Stimulated activated CD4-positive, alpha-beta T cell treated with anti-CD3 and anti-CD28 coated beads, Interleukin-15, amount 100 ng/mL, for 1 hour (primary cell): ENCODE results near the gene ASF1A.
"Not testable (repeated sequence)": the region's sequence is repeated elsewhere in the genome, so short reads cannot be mapped to it uniquely, and the experiment has no call there.

Source experiments
- DNase-seq, 2 donors: peaks; one replicate each; pipeline ENCODE4 v3.0.0-alpha.2; 2020; ENCODE audit warnings: low read depth in 1 of 2, low spot score in 1 of 2

ASF1A gene

GRCh38 chr6:118893807-118894424 lies at the start of gene ASF1A:
TSS of gene ASF1A (plus strand) at chr6:118894152. CDS start at chr6:118894414, 262 bp downstream.
- DNase-seq, result peak; percentile 89 to 92

- no peak for DNase-seq
Measured at GRCh38 chr6:118844915-118845314, 49.0 kb upstream of the ASF1A start.

GRCh38 chr6:118853408-118853807 lies 40.5 kb upstream of the ASF1A start:
- no peak for DNase-seq

DNA sequence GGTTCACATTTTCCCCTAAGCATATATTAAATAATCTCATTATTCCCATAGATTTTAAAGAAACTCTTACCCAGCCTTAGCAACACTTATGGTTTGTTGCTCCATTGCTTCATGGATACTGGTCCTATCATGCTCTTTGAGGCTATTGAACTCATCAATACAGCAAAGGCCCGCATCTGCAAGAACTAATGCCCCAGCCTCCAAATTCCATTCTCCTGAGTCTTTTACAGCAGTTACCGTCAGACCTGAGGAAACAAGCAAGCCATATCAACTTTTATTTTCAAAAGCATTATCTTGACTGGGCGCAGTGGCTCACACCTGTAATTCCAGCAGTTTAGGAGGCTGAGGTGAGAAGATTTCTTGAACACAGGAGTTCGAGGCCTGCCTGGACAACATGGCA lies 37.7 kb upstream of the ASF1A start:
- no peak for DNase-seq

DNA sequence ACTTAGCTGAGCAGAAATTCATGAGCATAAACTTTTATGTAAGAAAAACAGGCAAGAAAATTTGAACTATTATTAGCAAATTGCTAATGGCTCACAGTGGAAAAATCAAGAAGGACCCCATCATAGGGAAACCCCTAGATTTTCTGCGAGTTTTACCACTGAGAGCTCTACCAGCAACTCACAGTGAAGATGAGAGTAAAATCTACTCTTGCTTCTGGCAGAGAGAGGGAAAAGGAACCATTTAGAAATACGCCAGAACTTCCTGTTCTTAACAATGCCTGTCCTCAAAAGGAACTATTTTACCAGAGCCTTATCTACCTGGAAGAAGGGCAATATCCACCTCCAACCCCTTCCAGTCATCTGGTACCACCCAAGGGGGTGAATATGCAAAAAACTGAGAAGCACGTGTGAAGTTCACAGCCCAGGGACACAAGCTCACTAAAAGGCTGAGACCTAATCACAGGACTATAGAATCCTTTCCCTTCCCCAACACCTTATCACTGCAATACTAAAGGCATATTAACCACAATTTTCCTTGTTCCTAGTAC lies 34.4 kb upstream of the ASF1A start:
- no peak for DNase-seq

- no peak for DNase-seq
Measured at GRCh38 chr6:118860363-118860762, 33.6 kb upstream of the ASF1A start.

GRCh38 chr6:118860880-118861279 lies 33.1 kb upstream of the ASF1A start:
- DNase-seq, result no peak

DNA sequence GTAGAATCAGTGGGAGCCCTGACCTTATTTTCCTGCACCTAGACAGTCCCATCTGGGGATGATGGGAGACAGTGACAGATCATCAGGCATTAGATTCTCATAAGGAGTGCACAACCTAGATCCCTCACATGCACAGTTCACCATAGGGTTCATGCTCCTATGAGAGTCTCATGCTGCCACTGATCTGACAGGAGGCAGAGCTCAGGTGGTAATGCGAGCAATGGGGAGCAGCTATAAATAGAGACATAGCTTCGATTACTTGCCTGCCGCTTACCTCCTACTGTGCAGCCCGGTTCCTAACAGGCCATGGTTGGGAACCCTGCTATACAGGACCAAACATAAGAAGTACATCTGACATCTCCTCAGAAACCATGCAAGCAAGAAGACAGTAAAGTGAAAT lies 31.5 kb upstream of the ASF1A start:
- no peak for DNase-seq

DNA sequence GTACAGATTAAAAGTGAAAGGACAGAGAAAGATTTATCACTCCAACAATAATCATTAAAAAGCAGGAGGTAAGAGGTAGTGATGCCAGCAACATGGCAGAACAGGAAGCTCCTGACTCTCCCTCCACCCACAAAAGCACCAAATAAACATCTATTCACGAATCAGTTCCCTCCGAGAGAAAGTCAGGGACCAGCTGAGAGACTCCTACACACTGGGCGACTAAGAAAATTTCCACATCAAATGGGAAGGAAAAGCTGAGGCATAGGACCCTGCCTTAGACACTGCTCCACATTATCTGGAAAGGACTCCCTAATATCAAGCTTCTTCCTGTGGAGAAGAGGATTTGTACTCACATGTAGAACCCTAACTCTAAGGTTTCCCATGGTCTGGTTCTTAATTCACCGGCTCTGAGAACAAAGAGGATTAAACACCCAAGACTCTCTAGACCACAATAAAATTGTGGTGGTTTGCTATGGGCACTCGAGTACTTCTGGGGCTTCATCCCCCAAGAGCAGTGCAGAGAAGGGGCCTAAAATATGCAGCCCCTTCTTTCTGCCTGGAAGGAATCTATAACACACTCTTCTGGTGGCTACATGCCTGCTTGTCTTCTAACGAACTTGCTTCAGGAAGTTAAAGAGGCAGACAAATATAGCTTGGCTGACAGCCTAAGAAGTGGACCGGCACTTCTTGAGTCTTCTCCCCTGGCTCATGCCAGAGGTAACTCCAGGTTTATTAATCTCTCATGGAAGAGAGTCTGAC lies 29.4 kb upstream of the ASF1A start:
- DNase-seq, result no peak

DNA sequence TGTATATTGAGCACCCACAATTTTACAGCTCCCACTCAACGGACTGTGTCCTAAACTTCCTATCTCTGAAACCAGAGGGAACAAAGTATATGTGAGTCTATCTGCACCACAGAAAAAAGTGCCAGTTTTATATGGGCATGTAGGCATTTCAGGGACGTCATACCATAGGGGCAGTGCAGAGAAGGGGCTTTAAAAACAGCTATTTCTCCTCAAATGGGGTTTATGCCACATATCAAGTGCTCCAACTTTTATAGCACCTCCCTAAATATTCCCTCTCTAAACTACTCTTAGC lies 28.9 kb upstream of the ASF1A start:
- DNase-seq, result no peak

DNA sequence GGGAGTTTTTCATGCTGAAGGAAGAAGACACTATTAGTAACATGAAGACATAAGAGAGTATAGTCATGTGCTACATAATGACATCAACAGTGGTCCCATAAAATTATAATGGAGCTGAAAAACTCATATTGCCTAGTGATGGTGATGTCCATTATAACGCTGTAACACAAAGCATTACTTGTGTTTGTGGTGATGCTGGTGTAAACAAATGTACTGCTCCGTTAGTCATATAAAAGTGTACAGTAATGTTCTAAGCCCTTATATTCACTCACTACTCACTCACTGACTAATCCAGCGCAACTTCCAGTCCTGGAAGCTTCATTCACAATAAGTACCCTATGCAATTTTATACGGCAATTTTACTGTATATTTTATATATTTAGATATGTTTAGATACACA lies 26.8 kb upstream of the ASF1A start:
- DNase-seq, result no peak

GRCh38 chr6:118868901-118869300 lies 25.1 kb upstream of the ASF1A start:
- DNase-seq, result not testable (repeated sequence)

DNA sequence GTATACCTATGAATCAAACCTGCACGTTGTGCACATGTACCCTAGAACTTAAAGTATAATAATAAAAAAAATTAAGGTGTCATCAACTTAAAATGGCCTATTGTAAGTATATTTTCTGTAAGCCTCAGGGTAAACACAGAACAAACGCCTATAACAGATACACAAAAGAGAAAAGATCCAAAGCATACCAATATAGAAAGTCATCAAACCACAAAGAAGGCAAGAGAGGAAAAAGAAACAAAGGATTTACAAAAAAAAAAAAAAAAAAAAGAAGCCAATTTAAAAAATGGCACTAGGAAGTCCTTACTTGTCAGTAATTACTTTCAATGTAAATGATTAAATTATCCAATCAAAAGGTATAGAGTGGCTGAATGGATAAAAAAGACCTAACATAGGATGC lies 24.6 kb upstream of the ASF1A start:
- no peak for DNase-seq

- no peak for DNase-seq
Measured at GRCh38 chr6:118869894-118870589, 23.9 kb upstream of the ASF1A start.

- DNase-seq, result no peak
Measured at GRCh38 chr6:118871331-118871730, 22.6 kb upstream of the ASF1A start.

DNA sequence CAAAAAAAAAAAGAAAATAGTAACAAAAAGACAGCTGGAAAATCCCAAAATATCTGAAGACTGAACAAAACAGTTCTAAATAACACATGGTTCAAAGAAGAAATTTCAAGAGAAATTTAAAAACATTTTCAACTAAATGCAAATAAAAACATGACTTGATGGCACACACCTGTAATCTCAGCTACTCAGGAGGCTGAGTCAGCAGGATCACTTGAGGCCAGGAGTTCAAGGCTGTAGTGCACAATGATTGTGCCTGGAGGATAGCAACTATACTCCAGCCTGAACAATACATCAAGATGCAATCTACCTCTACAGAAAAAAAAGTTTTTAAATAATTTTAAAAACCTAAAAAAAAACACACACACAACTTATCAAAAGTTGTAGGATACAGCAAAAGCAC lies 21.6 kb upstream of the ASF1A start:
- DNase-seq, result no peak

- no peak for DNase-seq
Measured at GRCh38 chr6:118872726-118873125, 21.2 kb upstream of the ASF1A start.

GRCh38 chr6:118873239-118873638 lies 20.7 kb upstream of the ASF1A start:
- DNase-seq, result no peak

- no peak for DNase-seq
Measured at GRCh38 chr6:118875672-118876071, 18.3 kb upstream of the ASF1A start.

DNA sequence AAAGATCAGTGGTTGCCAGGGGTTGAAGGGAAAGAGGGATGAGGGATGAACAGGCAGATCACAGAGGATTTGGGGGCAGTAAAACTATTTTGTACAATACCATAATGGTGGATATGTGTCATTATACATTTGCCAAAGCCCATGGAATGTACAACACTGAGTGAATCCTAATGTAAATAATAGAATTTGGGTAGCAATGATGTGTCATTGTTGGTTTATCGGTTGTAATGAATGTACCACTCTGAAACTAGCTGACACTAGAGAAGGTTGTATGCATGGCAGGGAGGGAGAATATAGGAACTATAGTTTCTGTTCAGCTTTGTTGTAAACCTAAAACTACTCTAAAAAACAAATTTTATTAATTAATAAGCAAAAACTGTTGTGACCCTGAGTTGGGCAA lies 17.8 kb upstream of the ASF1A start:
- DNase-seq, result no peak

DNA sequence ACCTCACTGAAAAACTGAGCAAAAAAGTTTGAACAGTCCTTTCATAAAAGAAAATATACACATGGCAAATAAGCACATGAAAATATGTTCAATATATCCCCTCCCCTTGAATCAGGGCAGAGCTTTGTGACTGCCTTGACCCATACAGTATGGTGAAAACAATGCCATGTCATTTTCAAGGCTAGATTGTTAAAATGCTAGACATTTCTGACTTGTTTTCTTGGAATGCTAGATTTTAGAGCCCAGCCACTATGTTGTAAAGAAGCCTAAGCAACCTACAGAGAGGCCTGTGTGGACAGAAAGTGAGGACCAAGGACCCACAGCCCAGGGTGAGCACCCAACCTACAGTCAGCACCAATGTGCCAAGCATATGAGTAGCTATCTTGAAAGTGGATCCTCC lies 17.1 kb upstream of the ASF1A start:
- no peak for DNase-seq

DNA sequence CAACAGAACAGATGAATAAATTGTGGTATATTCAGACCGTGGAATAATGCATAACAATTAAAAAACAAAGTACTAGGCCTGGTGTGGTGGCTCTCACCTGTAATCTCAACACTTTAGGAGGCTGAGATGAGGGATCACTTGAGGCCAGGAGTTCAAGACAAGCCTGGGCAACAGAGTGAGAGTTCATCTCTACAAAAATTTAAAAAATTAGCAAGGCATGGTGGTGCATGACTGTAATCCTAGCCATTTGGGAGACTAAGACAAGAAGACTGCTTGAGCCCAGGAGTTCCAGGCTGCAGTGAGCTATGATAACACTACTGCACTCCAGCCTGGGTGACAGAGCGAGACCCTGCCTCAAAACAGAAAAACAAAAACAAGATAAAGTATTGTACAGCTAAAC lies 16.1 kb upstream of the ASF1A start:
- DNase-seq, result no peak
